Medulla oblongata (tissue), 1 donor: ENCODE data around the gene LAMA1.
A peak's percentile ranks its signal among the peaks of the same experiment; 100 is the strongest.
"Not testable (repeated sequence)": the region's sequence is repeated elsewhere in the genome, so short reads cannot be mapped to it uniquely, and the experiment has no call there.

Experiments used
- DNase-seq: peaks from one replicate; pipeline ENCODE4 v3.0.0-alpha.2; 2015; ENCODE audit errors: extremely low spot score

Gene LAMA1

GRCh38 chr18:6947338-6948030 is 170.1 kb downstream of the LAMA1 start:
- DNase-seq, result no peak

DNA sequence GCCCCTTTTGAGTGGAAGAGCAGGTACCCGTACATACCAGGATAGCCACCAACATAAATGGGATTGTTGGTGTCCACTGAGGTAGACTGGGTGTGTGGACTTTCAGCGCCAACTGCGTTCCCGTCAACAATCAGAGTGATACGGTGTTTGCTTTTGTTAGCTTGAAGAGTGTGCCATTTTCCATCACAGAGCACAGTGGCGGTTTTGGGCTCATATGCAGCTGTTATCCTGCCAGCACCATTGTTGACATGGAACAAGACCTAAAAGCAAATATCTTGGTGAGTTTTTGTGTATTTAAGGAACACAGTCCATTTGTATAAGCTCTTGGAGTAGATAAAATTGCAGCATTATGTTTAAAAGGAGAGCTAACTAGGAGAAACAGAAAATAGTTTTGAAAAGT is 174.5 kb downstream of the LAMA1 start:
- no peak for DNase-seq

DNA sequence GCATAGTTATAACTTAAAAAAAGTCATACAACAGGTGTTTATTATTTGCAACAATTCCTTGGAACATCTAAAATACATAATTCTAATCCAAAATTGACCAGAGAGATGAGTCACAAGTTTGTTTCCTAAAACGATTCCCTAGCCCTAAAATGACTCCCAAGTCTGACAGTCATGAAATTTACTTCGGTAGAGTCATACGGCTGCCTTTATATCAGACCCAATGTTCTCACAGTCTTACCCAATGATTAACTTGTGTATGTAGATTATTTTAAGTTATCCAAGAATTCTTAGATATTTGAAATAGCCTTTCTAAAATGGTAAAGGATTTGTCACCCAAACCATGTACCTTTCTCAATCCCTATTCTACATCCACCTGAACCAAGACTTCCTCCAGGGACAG is 174.9 kb downstream of the LAMA1 start:
- DNase-seq, result no peak

- DNase-seq, result no peak
Observed at GRCh38 chr18:6941996-6942395, 175.6 kb downstream of the LAMA1 start.

- DNase-seq, result no peak
Observed at GRCh38 chr18:6940451-6940850, 177.1 kb downstream of the LAMA1 start.

DNA sequence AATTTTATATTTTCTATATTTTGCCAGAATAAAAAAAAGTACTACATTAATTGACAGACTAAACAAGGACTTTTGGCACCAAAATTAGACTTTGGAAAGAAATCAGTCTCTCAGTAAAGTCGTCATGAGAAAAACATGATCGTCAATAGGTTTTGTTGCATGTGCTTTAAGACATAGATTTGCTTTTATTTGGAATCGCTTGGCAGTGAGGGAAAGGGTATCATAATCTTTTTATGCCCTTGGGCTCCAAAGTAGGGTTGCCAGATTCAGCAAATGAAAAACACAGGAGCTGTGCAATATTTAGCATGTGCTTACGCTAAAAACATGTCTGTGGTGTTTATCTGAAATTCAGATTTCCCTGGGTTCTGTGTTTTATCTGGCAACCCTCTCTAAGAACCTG is 177.6 kb downstream of the LAMA1 start:
- DNase-seq, result no peak

DNA sequence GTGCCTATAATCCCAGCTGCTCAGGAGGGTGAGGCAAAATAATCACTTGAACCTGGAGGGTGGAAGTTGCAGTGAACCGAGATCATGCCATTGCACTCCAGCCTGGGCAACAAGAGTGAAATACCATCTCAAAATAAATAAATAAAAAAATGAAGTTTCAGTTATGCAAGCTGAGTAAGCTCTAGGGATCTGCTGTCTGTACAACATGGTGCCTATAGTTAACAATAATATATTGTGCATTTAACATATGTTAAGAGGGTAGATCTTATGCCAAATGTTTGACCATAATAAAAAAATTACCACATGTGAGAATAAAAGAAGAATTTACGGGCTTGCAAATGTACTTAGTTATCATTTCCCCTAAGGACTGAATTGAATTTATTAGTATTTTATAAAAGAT is 179.2 kb downstream of the LAMA1 start:
- not testable (repeated sequence) for DNase-seq

GRCh38 chr18:6938003-6938402 is 179.6 kb downstream of the LAMA1 start:
- no peak for DNase-seq

DNA sequence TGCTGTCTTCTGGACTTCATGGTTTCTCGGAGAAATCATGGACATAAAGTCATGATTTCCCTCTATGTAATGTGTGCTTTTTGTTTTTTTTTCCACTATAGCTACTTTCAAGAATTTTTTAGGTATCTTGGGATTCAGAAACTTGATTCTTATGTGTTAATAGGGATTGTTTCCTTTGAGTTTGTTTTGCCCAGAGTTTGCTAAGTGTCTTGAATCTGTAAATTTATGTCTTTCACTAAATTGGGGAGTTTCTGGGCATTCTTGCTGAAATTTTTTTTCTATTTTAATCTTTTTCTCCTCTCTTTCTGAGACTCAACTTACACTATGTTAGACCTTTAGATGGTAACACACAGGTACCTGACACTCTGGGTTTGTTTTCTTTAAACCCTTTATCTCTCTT is 182.7 kb downstream of the LAMA1 start:
- DNase-seq, result no peak

GRCh38 chr18:6929370-6930102 is 188.1 kb downstream of the LAMA1 start:
- DNase-seq, result no peak

- DNase-seq, result no peak
Observed at GRCh38 chr18:6928359-6928758, 189.2 kb downstream of the LAMA1 start.

- DNase-seq, result no peak
Observed at GRCh38 chr18:6927153-6927552, 190.4 kb downstream of the LAMA1 start.

DNA sequence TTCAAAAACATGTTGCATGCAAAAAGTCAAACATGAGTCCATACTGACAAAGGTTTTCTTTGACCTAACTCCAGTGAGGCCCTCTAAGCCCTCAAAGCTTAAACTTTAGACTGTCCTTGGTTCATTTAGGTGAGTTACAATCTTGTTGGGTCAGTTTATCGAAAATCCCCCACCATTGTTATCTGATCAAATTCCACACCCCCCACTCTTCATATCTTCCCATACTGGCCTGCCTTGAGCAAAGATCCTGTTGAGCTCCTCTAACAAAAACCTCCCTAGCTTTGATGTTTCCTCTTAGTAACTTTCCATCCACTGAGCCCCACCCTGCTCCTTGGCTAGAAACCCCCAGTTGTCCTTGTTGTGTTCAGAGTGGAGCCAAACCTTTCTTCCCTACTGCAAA is 194.4 kb downstream of the LAMA1 start:
- no peak for DNase-seq

GRCh38 chr18:6921571-6921970 is 196.0 kb downstream of the LAMA1 start:
- DNase-seq, result no peak

DNA sequence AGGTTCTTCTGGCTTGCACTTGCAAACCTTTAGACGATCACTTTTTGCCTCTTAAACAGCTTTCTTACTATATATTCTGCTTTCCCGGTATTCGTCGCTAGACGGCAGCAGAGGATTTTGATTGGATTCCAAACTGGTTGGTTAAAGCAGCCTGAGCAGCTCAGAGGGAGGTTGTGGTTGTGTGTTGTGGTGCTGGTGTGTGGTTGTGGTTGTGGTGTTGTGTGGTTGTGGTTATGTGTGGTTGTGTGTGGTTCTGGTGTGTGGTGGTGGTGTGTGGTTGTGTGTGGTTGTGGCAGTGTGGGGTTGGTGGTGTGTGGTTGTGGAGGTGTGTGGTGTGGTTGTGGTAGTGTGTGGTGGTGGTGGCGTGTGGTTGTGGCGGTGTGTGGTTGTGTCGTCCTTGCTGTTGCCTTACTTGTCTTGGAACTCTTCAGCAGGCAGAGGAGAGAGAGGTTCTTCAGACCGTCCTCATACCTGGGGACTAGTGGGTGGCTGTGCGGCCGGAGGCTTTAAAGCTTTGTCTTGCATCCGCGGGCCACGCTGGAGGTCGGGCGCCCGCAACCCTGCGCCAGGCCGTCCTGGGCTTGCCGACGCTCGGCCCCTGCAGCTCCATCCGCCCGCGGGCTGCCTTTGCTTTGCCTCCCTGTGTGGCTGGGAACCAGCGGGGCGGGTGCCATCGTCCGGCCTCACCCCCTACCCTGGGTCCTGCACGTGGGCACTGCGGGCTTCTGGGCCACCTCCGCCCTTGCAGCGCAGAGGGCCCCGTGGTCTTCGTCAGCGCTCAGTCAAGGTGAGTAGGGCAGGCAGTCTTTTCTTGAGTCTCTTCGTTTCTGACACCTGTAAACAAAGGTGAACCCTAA is 197.3 kb downstream of the LAMA1 start:
- DNase-seq, result peak; percentile 60

DNA sequence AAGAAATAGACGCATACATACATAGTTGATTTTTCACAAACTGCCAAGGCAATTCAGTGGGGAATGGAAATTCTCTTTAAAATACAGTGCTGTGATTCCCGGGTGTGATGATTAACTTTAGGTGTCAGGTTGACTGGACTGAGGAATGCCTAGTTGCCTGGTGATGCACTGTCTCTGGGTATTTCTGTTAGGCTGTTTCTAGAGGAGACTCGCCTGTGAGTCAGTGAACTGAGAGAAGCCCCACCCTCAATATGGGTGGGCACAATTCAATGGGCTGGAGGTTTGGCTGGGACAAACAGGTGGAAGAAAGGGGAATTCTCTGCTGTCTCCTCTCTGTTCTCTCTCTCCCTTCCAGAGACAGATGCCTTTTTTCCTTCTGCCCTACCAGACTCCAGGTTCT is 200.5 kb downstream of the LAMA1 start:
- DNase-seq, result no peak

GRCh38 chr18:6901286-6901926 is 216.2 kb downstream of the LAMA1 start:
- DNase-seq, result no peak

- no peak for DNase-seq
Observed at GRCh38 chr18:6891788-6892187, 225.8 kb downstream of the LAMA1 start.
